IMR-90 (cell line): ENCODE measurements around the gene KRABD2.

ENCODE experiments used
- ATAC-seq: fragments of 200-7000 bp; cut with Tn5 transposase; 2 replicates; pipeline ENCODE4 v1.9.1; 2020; ENCODE audit warnings: low read depth, mild to moderate bottlenecking, moderate library complexity
- BruUV-seq: library from RNA; stranded (reverse); fragments of 400-500 nt; replicated peaks from 2 replicates; lab custom pipeline; 2021; lab: Mats Ljungman, UMichigan
- CTCF ChIA-PET: fragments of 300-600 bp; formaldehyde crosslinking; extraction: SDS; loops from one replicate; lab custom pipeline; 2021; ENCODE audit warnings: antibody characterized with exemption; lab: Yijun Ruan, JAX
- POLR2A ChIA-PET: fragments of 300-600 bp; sonication (Branson Sonifier 250); formaldehyde crosslinking; loops from one replicate; lab custom pipeline; 2022; ENCODE audit warnings: antibody characterized with exemption; ENCODE audit not compliant: unreplicated experiment; lab: Charles Lee
- DNase-seq: peaks from one replicate; pipeline ENCODE4 v3.0.0; 2013
- H2AFZ ChIP-seq: replicated peaks from 2 replicates; pipeline ENCODE3; 2013; ENCODE audit warnings: low read length, mild to moderate bottlenecking; ENCODE audit not compliant: poor library complexity
- H2AK5ac ChIP-seq: 2 replicates; pipeline ENCODE4 v1.6.1; 2013; ENCODE audit warnings: low read depth, low read length, inconsistent platforms
- H2AK9ac ChIP-seq: replicated peaks from 2 replicates; pipeline ENCODE3; 2013; ENCODE audit warnings: mild to moderate bottlenecking, low read depth, low read length, moderate library complexity; ENCODE audit not compliant: poor library complexity
- H2BK120ac ChIP-seq: 2 replicates; pipeline ENCODE4 v1.6.1; 2013; ENCODE audit warnings: low read depth, low read length, inconsistent platforms
- H2BK15ac ChIP-seq: 3 replicates; pipeline ENCODE4 v1.6.1; 2013; ENCODE audit warnings: low read depth, low read length, inconsistent platforms
- H2BK20ac ChIP-seq: 2 replicates; pipeline ENCODE4 v1.6.1; 2013; ENCODE audit warnings: low read depth, mild to moderate bottlenecking, inconsistent platforms, low read length, moderate library complexity
- H2BK5ac ChIP-seq: 2 replicates; pipeline ENCODE4 v1.6.1; 2013; ENCODE audit warnings: mild to moderate bottlenecking, low read depth, low read length, inconsistent platforms; ENCODE audit not compliant: poor library complexity, severe bottlenecking
- H3K14ac ChIP-seq: replicated peaks from 2 replicates; pipeline ENCODE4 v1.6.1; 2013; ENCODE audit warnings: low read depth, low read length, inconsistent platforms
- H3K18ac ChIP-seq: 2 replicates; pipeline ENCODE4 v1.6.1; 2013; ENCODE audit warnings: low read depth, low read length, control low read depth
- H3K23ac ChIP-seq: 2 replicates; pipeline ENCODE4 v1.6.1; 2013; ENCODE audit warnings: low read depth, low read length, inconsistent platforms
- H3K27ac ChIP-seq: 2 replicates; pipeline ENCODE4 v1.5.1; 2013; ENCODE audit warnings: mild to moderate bottlenecking, control low read depth, low read length; ENCODE audit not compliant: insufficient read depth
- H3K27me3 ChIP-seq: 2 replicates; pipeline ENCODE4 v1.6.1; 2013; ENCODE audit warnings: low read length; ENCODE audit not compliant: control insufficient read depth, insufficient read depth
- H3K36me3 ChIP-seq: 2 replicates; pipeline ENCODE4 v1.6.1; 2013; ENCODE audit warnings: low read length, mixed read lengths; ENCODE audit not compliant: control insufficient read depth, insufficient read depth
- H3K4ac ChIP-seq: 2 replicates; pipeline ENCODE4 v1.6.1; 2013; ENCODE audit warnings: low read depth, low read length, inconsistent platforms
- H3K4me1 ChIP-seq: 2 replicates; pipeline ENCODE4 v1.6.1; 2013; ENCODE audit warnings: low read length, mixed read lengths; ENCODE audit not compliant: control insufficient read depth, insufficient read depth
- H3K4me2 ChIP-seq: 2 replicates; pipeline ENCODE4 v1.6.1; 2013; ENCODE audit warnings: low read depth, mild to moderate bottlenecking, control low read depth, low read length, moderate library complexity
- H3K4me3 ChIP-seq: 2 replicates; pipeline ENCODE4 v1.5.1; 2013; ENCODE audit warnings: low read depth, mild to moderate bottlenecking, control low read depth, low read length, moderate library complexity; ENCODE audit not compliant: insufficient read depth
- H3K56ac ChIP-seq: 2 replicates; pipeline ENCODE4 v1.6.1; 2013; ENCODE audit warnings: low read length, inconsistent platforms; ENCODE audit not compliant: insufficient read depth; ENCODE audit errors: extremely low read depth
- H3K79me1 ChIP-seq, 2 experiments: 2 replicates each; pipeline ENCODE4 v1.6.1; 2013; ENCODE audit warnings: low read length in 2 of 2, inconsistent platforms in 1 of 2, low read depth in 1 of 2
- H3K9ac ChIP-seq: 2 replicates; pipeline ENCODE4 v1.6.1; 2013; ENCODE audit warnings: low read depth, low read length, control low read depth
- H3K9me1 ChIP-seq: 2 replicates; pipeline ENCODE4 v1.6.1; 2013; ENCODE audit warnings: low read length, inconsistent platforms; ENCODE audit not compliant: insufficient read depth
- H3K9me3 ChIP-seq: 2 replicates; pipeline ENCODE4 v1.6.1; 2013; ENCODE audit warnings: low read length; ENCODE audit not compliant: control insufficient read depth, insufficient read depth
- H4K20me1 ChIP-seq: 2 replicates; pipeline ENCODE4 v1.6.1; 2013; ENCODE audit warnings: low read length, inconsistent platforms; ENCODE audit not compliant: insufficient read depth
- H4K5ac ChIP-seq: 2 replicates; pipeline ENCODE4 v1.6.1; 2013; ENCODE audit warnings: mild to moderate bottlenecking, low read depth, low read length, control low read depth
- H4K8ac ChIP-seq, 2 experiments: 2 replicates each; pipeline ENCODE4 v1.6.1; 2013; ENCODE audit warnings: low read depth in 2 of 2, low read length in 2 of 2, control low read depth in 1 of 2, inconsistent platforms in 1 of 2
- H4K91ac ChIP-seq: 2 replicates; pipeline ENCODE4 v1.6.1; 2013; ENCODE audit warnings: low read depth, low read length, inconsistent platforms; ENCODE audit not compliant: insufficient read depth
- CEBPB ChIP-seq: IDR thresholded peaks from 2 replicates; pipeline ENCODE4 v1.6.1; 2012; ENCODE audit warnings: low read depth, low read length, improper control_type of control experiment
- CHD1 ChIP-seq: IDR thresholded peaks from 2 replicates; pipeline ENCODE4 v1.6.1; 2012; ENCODE audit warnings: low read depth, low read length, improper control_type of control experiment
- FOS ChIP-seq: fragments of 150-350 bp; IDR thresholded peaks from 2 replicates; pipeline ENCODE4 v1.6.1; 2016; ENCODE audit warnings: low read depth, low read length
- RFX5 ChIP-seq: IDR thresholded peaks from 2 replicates; pipeline ENCODE4 v1.8.0; 2012; ENCODE audit warnings: low read depth, mild to moderate bottlenecking, low read length, moderate library complexity
- WGBS, 2 experiments: methylation state at CpG; one replicate each; pipeline versions ENCODE4 v1.1.5 to v1.1.7; 2013; ENCODE audit warnings: missing lambda C conversion rate in 2 of 2; ENCODE audit not compliant: insufficient read length in 1 of 2; ENCODE audit errors: extremely low coverage in 2 of 2; 5-methylcytosine and 5-hydroxymethylcytosine counted together
- dilution Hi-C: fragments of 300-500 bp; cut with HindIII; formaldehyde crosslinking; loops from one replicate; pipeline ENCODE4 v1.14.3; 2018; ENCODE audit warnings: low sequenced_read_pairs; ENCODE audit not compliant: unreplicated experiment
- in situ Hi-C: fragments of 300-500 bp; cut with MboI; formaldehyde crosslinking; loops from 3 replicates; pipeline ENCODE4 v1.14.3; 2019; ENCODE audit warnings: low sequenced_read_pairs, inconsistent platforms, mixed read lengths
- intact Hi-C: fragments of 100-400 bp; cut with micrococcal nuclease; formaldehyde crosslinking; loops from 2 replicates; pipeline ENCODE4 v1.10.0; 2022

The KRABD2 gene

GRCh38 chr17:8382052-8382879 lies 5.8 kb upstream of the KRABD2 start:
- H3K23ac ChIP-seq = peak overlapping the region; percentile 82
- H3K79me1 ChIP-seq = peaks cover 2 to 28% of the 10 kb centered on the region in 2 experiments; a peak in 3 of 4 replicates
- peaks cover 37% of the 10 kb centered on the region for H4K20me1 ChIP-seq
- DNase-seq = no peak
- TF ChIP-seq CEBPB = peak; percentile 64
- TF ChIP-seq FOS = no peak
- peak; percentile 41; the same call in 1 of the 2 replicates for TF ChIP-seq CHD1
- TF ChIP-seq RFX5 = no peak
- no peak overlapping the region for H2BK120ac ChIP-seq
- H3K9me1 ChIP-seq = peaks cover 4% of the 10 kb centered on the region
- H3K9me3 ChIP-seq = no peaks in the 10 kb centered on the region
- H3K36me3 ChIP-seq = peaks cover 24% of the 10 kb centered on the region
- peak overlapping the region; percentile 95 for H2AK9ac ChIP-seq
- peak overlapping the region; percentile 5 for H4K5ac ChIP-seq
- H2BK20ac ChIP-seq = no peak overlapping the region
- peak overlapping the region; percentile 98 for H3K4me3 ChIP-seq
- ATAC-seq = no peak
- peak overlapping the region; percentile 96 for H3K4me2 ChIP-seq
- H4K8ac ChIP-seq = peak overlapping the region; percentile 53 to 83; a peak in 3 of 4 replicates
- peaks cover 14% of the 10 kb centered on the region for H3K4me1 ChIP-seq
- TSS peak; percentile 68 for BruUV-seq
- H2AFZ ChIP-seq = no peak overlapping the region
- POLR2A ChIA-PET = interaction anchor here (0.5 to 0.7 kb wide), 3 partner anchors 49 to 290 kb away, joined by 3 to 7 read pairs (median 4); no protein-coding TSS in a partner anchor
- WGBS, 2 experiments = no CpG with 5 or more reads among the region's 27 CpGs
- dilution Hi-C loops = no loop called here
- H3K27ac ChIP-seq = peak overlapping the region; percentile 65
- intact Hi-C loops = loop anchor here (10.0 kb wide), 1 partner anchor 243 kb away; no protein-coding TSS in a partner anchor
- in situ Hi-C loops = no loop called here
- peak overlapping the region; percentile 51 for H4K91ac ChIP-seq
- CTCF ChIA-PET = interaction anchor here (0.6 kb wide), 2 partner anchors 341 to 436 kb away, joined by 3 read pairs; no protein-coding TSS in a partner anchor
- H2BK15ac ChIP-seq = no peak overlapping the region
- H3K14ac ChIP-seq = peak overlapping the region; percentile 79
- H2BK5ac ChIP-seq = peak overlapping the region; percentile 63
- H3K18ac ChIP-seq = no peak overlapping the region
- no peaks in the 10 kb centered on the region for H3K27me3 ChIP-seq
- H3K4ac ChIP-seq = peak overlapping the region; percentile 67
- peak overlapping the region; percentile 94 for H3K56ac ChIP-seq
- H3K9ac ChIP-seq = peak overlapping the region; percentile 96
- peak overlapping the region; percentile 71 for H2AK5ac ChIP-seq
